ENCODE measurements around the gene XYLT2.

The XYLT2 gene

DNA sequence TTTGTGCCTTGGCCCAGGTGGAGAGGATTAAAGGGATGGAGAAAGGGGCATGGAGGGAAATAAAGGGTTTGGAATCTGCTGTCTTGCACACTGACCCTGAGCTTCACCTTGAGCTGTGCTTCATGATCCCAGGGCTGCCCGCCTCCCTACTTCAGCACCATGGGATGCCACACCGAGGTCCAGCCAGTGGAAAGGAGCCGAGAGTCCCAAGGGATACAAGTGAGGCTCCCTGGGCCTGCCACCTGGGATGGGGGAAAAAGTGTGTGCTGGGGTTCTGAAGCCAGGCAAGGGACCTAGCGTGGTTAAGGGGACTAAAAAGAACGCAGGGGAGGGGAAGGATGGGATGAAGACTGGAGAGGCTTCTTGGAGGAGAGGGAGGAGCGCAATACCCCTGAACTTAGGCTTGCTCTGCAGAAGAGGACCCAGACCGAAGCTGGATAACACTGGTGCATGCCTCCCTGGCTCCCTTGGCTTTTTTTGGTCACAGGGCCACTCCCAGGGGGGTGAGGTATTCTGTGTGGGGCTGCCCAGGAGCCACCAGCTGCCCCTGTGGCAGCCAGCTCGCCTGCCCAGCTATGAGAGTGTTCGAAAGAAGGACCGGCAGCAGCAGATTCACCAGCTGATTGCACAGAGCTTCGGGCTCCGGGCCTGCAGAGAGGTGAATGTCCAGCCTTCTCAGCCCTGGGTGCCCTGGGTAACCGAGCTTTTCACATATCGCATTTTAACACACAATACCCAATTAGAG is 19.9 kb downstream of the XYLT2 start:
- DNase-seq, result no peak

DNA sequence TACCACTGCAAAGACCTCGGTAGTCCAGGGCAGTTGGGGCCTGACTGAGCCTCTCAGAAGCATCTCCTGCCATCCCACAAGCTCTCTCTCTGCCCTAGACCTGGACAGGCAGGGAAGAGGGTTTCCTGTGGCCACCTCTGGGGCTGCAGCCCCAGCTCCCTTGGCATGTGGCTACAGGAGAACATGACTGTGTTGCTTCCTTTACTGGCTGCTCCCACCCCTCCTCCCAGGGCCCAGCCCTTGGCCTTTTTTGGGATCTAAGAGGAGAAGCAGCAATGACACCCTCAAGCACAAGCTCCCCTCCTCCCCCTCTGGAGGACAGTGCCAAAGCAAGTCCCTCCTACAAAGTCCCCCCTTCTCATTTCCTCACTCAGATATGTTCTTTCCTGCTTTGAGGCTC is 21.5 kb downstream of the XYLT2 start:
- no peak for DNase-seq

DNA sequence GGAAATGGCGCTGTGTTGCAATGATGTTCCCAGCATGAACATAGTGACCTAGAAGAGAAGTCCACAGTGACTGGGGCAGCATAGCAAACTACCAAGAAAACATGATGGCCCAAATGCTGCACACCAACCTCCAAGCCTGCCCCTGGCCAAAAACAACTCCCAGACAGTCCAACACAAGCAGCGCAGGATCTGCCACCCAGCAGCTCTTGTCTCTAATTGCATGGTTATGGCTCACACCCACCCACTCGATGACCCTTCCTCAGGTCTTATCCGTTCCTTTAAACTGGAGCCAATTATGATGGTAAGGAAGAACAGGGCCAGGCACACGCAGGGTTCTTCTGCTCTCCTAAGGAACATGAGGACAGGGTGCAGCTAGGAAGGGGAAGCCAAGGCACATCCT is 24.1 kb downstream of the XYLT2 start:
- DNase-seq, result no peak

DNA sequence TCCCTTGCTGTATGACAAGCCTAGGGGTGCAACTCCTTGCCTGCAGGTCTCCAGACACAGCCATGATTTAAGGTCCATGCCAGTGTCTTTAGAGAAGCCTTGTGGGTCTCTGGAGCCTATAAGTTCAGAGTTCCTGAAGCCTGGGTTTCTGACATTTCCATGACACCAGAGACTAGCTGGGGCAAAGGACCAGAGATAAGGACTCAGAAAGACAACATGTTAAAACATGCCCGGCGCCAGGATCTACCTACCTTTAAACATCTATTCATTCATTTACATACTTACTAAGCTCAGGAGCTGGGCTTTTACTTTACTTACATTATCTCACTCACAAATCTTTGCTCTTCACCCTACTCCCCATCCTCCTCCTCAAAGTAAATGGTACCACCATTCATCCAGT is 25.6 kb downstream of the XYLT2 start:
- DNase-seq, result peak; percentile 63

DNA sequence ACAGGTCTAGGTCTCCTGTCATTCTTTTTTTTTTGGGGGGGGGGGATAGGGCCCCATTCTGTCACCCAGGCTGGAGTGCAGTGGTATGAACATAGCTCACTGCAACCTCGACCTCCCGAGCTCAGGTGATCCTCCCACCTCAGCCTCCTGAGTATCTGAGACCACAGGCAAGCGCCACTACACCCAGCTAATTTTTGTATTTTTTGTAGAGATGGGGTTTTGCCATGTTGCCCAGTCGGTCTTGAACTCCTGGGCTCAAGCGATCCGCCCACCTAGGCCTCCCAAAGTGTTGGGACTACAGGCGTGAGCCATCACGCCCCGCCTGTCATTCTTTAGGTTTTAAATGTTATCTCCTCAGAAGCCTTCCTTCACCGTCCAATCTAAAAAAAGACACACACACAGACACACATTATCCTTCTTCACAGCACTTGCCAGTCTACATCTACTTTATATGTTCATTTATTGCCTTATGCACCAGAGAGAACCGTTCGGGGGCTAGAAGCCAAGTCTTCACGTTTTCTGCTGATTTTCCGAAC is 26.4 kb downstream of the XYLT2 start:
- peak; percentile 56 for DNase-seq

DNA sequence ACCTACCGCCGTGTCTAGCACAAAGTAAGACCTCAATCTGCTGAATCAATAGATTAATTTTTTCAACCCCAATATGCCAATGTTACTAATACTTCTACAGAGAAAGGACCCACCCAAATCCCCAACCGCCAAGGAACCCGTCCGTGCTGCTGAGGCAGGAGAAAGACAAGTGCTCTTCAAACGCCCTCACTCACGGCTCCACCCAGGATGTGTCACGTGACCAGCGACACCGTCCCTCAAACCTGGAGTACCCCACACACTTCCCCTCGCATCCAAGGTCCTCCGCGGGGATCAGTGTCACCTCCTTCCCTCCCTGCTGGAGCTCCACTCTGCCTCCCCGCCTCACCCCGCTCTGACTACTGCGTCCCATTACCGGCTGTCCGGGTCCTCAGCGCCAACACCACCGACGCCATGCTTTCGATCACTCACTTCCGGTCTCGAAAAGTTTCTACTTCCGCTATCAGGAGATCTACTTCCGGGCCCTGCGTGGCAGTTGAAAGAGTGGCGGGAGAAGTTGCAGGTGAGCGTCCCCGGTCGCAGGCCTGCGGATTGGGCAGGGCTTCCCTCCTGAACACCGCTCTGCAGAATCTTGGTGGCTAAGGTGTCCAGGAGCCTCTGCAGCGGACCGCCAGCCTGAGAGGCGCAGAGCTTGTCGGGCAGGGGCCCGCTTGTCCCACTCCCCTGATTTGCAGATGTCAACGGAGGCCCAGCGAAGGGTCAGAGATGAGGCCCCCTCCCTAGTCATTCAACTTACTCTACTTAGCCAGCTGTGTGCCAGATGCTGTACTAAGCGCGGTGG is 27.0 kb downstream of the XYLT2 start, which contains the start of the genes EME1 and MRPL27:
Gene EME1, plus strand, starts transcription at position 472 of the 799 bp plus-strand sequence. CDS start 1,980 bp downstream, outside the sequence.
Gene MRPL27, minus strand, starts transcription at position 427 of the 799 bp plus-strand sequence. Its CDS starts 14 bp downstream, at position 413.
- DNase-seq, result peak; percentile 96

DNA sequence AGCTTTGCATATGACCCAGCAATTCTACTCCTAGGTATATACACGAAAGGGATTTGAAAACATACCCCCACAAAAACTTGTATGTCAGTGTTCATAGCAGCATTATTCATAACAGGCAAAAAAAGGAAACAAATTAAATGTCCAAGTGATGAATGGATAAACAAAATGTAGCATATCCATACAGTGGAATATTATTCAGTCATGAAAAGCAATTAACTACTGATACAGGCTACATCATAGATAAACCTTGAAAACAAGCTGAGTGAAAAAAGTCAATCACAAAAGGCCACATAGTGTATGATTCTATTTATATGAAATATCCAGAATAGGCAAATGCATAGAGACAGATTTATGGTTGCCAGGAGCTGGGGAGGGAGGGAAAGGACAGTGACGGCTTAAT is 27.8 kb downstream of the XYLT2 start:
- DNase-seq, result no peak

DNA sequence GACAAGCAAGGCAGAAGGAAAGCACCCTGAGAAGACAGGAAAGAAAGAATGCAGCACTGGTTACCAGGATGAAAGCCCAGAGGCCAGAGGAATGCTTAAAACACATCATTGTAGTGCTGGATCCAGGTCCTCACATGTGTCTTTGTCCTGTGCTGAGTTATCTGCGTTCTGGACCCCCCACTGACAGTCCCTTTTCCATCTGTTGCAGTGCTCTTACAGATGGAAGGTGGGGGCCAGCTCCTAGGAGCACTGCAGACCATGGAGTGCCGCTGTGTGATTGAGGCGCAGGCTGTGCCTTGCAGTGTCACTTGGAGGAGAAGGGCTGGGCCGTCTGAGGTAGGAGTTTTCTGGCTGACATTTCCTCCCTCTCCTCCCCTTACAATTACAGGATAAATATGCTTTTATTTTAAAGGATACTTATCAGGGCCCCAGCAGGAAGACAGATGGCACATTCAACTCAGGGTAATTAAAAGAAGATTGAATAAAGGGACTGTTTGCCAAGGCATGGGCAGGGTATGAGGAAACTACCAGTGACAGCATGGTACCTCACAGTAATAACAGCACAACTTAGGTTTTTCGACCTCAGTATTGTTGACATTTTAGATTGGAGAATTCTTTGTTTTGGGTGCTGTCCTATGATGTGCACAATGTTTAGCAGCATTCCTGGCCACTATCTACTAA is 30.1 kb downstream of the XYLT2 start:
- DNase-seq, result no peak

DNA sequence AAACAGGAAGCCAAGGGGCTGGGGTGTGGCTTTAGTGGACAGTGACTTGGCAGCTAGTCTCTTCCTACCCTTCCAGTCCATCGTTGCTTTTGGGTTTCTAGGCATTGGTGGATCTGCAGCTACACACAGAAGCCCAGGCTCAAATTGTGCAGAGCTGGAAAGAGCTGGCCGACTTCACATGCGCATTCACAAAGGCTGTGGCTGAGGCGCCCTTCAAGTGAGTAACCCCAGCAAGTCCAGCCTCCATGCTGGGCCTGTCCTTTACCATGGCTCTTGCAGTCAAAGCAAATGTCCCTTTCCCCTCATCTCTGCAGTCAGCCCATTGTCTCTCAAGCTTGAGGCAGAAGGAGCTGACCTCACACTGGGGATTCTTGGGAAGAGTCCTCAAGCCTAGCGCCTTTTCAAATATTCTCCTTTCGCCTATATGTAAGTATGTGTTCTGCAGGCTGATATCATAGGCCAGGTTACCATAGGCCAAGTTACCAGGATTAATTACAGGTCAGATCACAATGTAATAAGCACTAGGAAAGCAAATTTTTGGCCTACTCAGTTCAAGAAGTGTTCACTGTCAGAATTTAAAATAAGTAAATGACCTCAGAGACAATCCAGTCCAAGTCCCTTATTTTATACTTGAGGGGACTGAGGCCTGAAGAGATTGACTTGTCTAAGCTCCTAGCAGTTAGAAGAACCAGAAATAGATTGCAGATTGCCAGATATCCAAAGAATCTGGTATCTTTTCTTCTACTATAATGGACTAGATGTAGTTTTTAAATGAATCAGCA is 33.6 kb downstream of the XYLT2 start:
- no peak for DNase-seq

DNA sequence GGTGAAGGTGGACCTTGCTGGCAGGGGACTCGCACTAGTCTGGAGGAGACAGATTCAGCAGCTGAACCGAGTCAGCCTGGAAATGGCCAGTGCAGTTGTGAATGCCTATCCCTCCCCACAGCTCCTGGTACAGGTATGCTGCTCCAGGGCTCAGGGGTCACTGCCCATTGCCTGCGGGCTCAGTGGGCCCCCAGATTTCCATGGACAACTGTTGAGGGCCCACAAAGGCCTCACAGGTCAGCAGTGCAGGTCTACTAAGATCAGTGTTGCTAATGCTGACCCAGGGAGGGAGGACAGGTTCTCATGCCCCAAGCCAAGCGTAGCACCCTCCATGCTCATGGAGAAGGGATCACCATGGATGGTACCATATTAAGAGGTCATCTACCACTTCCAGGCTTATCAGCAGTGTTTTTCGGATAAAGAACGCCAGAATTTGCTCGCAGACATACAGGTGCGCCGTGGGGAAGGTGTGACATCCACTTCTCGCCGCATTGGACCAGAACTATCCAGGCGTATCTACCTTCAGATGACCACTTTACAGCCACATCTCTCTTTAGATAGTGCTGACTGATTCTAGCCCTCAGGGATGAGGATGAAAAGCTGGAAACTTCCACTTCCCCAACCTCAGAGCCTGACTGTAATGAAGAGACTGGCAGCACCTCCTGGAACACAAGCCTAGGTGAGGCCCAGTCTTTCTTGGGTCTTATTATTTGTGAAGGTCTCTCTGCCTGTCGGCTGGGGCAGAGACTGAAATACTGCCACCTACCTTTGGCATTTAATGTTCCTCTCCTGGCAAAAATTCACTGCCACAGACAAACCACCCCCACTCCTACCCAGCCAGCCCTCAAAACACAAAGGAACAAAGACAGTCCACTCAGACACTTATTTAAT is 34.7 kb downstream of the XYLT2 start:
- DNase-seq, result no peak

DNA sequence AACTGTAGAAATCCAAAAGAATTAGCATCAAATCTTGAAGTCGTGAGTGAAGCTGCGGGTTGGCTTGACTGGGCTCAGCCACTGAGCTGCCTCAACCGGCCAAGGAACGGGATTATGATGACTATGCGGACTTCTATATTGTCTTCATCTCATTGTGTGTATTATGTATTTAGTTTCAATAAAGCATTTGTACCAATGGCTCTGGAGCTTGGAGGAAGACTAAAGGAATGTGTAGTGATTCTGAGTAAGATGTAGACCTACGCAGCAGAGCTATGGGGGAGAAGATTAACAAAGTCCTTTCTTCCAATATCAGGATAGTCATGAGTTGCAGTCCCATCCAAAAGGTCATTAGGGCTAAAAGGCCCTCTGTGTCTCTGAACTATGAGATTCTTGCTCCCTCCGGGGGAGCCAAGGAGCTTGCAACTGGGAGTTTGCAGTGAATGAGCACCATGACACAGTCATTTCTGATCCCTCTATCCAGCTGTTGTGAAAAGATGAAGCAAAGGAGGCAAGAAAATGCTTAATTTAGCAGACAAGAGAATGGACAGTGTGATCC is 35.4 kb downstream of the XYLT2 start:
- DNase-seq, result no peak

DNA sequence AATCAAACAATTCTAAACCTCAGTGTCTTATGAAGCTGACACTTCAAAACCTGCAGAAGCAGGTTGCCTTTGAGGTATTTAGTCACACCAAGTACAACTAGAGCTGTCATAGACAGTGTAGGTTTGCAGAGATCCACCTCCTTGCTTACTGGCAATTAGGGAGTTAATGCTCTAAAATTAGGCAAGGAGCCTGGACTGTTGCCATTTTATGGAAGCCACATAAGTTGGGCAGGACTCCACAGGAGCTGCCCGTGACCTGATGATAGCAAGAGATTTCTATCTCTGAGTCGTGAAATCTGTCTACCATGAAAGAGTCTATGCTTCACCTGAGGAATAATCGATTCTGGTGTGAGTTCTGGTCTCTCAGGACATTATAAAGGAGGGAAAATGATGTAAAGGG is 36.0 kb downstream of the XYLT2 start:
- no peak for DNase-seq

DNA sequence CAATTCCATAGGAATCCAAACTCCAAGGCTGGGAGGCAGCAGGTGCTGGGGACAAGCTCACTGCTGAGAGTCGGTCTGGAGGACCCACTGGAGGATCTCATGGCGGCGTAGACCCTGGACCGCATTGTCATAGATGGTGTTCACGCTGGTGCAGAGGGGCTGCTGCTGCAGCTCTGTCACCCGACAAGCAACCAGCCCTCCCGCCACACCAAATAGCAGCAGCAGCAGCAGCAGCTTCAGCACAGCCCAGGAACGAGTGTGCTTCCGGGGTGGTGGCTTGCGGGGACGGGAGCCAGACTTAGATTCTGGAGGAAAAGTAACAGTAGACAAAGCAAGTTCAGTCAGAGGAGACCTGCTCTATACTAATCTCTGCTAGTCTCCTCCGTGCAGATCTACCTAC is 37.0 kb downstream of the XYLT2 start:
- DNase-seq, result no peak

DNA sequence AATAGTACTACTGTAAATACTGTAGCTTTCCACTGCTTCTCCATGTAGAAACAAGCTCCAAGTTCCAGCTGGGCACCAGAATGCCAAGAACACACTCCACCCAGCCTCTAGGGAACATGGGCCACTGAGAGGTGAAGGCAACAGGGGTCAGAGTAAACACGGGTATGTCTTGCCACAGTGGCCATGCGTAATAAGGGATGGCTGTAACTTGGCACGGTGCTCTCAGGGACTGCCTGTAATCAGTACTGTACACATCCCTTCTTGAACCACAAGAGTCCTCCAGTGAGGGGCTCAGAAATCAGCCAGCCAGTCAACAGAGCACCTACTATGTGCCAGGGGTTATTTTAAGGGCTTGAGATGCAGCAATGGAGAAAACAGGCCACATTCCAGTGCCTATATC is 40.6 kb downstream of the XYLT2 start:
- no peak for DNase-seq

DNA sequence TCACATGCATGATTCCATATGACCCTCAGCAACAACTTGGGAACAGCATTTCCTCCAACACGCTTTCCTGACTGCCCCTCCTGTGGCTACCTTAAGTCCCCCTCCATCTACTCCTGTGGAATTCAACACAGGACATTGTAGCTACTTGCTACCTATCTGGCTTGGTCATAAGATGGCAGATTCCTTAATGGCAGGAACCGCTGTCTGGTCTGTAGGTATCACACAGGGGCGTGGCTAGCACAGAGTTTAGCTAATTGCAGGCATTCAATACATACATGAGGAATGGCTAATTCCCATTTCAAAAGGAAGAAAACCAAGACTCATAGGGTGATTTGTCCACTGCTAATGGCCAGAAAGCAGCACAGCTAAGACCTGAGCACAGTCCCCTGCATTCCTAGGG is 42.8 kb downstream of the XYLT2 start:
- no peak for DNase-seq

DNA sequence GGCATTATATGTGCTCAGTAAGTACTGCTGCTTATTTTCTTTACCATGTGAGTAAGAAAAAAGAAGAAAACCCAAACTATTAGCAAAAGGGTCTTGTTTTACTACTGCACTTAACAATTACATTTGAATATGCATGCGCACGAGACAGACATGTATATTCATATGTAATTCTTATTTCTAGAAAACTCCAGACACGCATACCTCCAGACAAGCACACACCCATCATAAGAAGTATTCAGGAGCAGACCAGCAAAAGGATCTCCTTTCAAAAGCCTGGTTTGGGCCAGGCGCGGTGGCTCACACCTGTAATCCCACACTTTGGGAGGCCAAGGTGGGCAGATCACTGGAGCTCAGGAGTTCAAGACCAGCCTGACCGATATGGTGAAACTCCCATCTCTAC is 43.6 kb downstream of the XYLT2 start:
- DNase-seq, result no peak

DNA sequence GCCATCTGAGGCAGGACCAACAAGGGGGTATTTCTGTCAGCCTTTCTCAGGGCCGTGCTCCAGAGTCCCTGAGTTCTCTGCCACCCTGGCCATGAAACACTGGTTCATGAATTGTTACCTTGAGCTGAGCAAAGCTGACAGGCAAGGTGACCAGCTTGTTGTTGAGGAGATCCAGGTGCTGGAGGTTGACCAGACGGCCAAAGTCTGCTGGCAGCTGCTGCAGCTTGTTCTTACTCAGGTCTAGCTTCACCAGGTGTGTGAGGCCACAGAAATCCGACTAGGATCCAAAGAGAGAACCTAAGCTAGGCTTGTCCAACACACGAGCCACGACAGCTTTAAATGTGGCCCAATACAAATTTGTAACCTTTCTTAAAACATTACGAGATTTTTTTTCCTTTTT is 46.7 kb downstream of the XYLT2 start:
- DNase-seq, result no peak

DNA sequence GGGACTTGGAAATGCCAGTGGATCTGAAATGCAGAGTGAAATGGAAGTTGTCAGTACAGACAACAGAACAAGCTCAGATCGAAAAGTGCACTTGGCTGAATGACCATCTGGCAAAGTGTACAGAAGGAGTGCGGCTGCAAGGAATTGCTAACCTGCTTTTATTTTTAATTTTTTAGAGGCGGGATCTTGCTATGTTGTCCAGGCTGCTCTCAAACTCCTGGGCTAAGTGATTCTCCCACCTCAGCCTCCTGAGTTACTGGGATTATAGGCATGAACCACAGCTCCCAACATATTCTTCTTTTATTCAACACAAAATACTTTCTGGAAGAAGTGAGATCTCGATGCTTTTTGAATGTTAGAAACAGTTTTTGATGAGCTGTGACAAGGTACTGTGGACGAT is 47.8 kb downstream of the XYLT2 start:
- no peak for DNase-seq

DNA sequence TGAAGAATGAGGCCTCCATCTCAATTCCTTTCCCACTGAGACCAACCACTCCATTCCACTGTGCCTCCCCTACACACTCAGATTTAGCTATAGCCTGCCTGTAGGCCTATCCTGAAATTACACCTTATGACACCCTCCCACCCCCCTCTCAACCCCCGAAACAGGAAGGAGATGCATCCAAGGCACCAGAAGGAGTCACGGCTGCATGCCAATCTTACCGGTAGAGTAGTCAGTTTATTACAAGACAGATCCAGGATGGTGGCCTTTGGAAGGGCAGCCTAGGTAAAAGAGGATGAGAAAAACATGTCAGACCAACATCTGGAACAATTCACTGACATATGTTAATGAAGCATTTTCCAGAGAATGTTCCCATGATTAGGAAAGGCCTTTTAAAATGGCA is 48.8 kb downstream of the XYLT2 start:
- peak; percentile 31 for DNase-seq

DNA sequence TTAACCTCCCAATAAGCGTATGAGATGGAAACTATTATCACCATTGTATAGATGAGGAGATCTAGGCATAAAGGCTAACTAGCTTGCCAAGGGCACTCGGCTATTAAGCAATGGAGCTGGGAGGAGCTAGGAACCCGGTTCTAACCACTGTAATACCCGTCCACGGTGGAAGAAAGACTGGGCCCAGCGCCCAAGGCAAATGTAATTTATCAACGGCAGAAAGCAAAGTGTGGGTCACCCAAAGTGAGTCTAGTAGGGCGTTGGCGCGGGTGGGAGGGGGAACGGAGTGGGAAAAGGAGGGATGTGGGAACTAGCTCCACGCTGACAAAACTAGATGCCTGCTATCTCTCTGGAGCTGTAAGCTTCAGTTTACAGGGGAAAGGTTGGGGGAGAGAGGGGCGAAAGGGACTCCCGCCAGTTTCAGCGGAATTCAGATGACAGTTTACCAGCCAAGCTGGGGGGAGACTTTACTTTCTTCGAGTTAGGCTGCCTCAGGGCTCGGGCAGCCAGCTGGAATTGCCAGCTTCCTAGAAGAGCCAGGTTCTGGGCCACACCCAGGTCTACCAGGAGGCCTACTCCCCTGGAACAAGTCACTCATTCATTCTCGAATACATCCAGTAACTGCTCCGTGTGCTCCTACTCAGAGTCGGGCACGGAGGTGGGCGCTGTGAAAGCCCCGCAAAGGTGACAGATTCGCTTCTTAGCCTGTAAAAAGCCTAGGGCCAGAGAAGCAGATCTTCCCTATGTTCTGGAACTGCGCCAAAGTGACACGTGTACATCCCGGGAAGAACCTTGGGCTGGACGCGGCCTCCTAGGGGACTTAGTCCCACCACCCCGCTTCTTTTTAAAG is 50.6 kb downstream of the XYLT2 start:
- peak; percentile 65 for DNase-seq
